ACHN (cell line): ENCODE results near the gene ITSN2.

Experiments
- DNase-seq: peaks from one replicate; pipeline ENCODE4 v3.0.0-alpha.2; 2015
- in situ Hi-C: cut with HindIII; loops from 2 replicates; pipeline ENCODE4 v1.10.0; 2017; ENCODE audit warnings: low sequenced_read_pairs, low pct_ligation_motif_present, low pct_unique_long_range_greater_than_20kb

ITSN2 gene

DNA sequence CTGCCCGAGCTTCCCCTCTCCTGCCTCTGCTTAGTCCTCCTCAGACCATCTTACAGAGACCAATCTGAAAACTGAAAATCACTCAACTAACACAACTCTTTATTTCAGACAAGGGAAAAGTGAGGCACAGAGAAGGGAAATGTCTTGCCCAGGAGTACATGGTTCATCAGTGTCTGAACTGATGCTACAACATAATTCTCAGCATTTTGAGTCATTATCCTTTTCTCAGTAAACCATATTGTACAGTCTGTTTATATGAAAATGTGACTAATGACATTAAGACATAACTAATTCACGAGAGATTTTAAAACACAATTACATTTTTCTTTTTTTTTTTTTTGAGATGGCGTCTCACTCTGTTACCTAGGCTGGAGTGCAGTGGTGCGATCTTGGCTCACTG, 62.7 kb downstream of the ITSN2 start:
- in situ Hi-C loops, result no loop called here

DNA sequence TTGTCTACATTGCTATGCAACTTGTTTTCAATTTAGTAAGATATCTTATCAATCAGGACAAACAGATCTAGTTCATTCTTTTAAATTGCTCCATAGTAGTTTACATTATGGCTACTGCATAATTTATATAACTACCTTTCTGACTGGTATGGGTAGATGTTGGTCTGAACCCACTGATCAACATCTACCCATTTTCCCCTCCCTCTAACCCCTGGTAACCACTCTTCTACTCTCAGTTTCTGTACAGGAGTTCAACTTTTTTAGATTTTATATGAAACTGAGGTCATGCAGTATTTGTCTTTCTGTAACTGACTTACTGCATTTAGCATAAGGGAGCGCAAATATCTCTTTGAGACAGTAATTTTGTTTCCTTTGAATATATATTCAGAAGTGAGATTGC, 73.2 kb downstream of the ITSN2 start:
- no peak for DNase-seq
- in situ Hi-C loops, result no loop called here

More for the DNA sequence above, 62.7 kb downstream of the ITSN2 start:
- no peak for DNase-seq

DNA sequence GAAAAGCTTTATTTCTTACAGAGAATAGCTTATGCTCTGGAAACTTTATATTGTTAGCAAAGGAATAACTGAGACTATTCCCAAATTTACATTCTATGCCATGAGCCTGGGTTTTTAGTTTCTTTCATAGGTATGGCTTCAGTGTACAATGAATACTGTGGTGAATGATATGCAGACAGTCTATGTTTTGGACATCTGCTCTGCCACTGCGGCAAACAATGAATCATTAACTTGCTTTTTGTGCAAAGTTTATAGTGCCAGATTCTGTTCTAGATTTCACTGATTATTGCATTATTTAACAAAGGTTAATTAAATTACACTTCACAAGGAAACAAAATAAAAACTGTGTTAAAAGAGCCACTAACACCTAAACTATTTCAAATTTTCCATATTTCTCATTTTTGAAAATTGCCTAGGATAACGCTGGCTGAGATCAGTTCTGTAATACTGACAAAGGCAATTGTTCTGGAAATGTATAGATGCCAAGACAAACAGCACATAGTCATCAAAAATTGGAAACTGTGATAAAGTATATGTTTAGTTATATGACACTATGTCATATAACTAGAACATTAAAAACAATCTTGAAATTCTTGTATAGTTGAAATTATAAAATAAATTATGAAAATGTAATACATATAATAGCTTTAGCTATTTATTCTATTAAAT, 74.7 kb downstream of the ITSN2 start:
- DNase-seq, result no peak
- in situ Hi-C loops, result no loop called here

DNA sequence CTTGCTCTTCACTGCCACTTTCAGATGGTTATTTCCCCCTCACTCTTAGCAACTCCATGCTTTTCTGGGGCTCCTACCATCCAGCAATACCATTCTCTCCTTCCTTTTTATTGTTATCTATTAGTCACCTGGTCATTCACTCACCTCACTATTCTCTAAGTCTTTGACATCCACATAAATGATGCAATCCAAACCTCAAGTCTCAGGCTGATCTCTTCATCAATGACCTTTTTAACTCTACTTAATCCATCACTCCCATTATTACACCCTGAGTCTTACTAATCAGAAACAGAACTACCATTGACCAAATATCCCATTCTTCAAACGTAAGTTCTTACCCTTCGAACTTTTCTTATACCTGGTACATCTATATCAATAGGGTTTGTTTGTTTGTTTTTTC, 79.7 kb downstream of the ITSN2 start:
- in situ Hi-C loops, result no loop called here
- DNase-seq, result no peak

DNA sequence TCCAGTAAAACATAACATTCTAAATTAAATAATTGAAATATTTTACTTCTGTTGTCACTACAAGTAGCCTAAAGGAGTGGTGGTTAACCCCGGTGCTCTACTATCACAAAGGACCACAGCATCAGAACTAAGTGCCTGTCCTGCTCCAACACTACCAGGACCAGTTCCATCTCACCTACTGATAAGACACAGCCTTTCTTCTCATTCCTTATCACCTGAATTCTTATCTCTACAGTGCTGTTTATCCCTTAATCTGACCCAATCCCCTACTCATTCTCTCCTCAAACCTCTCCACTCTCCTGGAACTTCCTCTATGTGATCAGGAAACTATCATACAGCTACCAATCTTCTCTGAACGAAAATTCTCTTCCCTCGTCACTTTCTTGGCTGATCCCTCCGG, 80.2 kb downstream of the ITSN2 start:
- in situ Hi-C loops, result no loop called here

DNA sequence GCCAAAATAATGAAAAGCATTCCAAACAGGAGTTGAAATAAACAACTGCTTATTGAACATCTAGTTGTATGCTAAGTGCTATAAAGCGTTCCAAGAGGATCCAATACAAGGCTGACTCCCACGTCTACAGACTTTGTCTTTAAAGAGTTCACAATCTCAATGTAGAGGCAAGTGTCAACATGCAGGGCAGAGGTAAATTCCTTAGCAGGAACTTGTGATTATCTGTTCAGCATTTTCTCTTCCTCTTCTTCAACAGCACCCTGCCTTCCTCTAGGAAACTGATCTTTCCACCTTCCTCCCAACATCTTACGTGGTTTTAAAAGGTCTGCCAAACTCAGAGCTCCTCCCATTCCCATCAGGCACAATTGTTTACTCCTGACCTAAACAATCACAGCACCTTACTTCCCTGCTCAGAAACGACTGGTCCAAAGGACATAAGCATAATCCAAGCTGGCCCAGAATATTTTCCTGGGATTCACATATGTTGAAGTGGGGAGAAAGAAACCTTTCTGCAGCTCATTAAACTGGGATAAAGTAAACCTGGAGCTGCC, 83.9 kb downstream of the ITSN2 start:
- DNase-seq, result no peak

More for the DNA sequence above, 80.2 kb downstream of the ITSN2 start:
- no peak for DNase-seq

DNA sequence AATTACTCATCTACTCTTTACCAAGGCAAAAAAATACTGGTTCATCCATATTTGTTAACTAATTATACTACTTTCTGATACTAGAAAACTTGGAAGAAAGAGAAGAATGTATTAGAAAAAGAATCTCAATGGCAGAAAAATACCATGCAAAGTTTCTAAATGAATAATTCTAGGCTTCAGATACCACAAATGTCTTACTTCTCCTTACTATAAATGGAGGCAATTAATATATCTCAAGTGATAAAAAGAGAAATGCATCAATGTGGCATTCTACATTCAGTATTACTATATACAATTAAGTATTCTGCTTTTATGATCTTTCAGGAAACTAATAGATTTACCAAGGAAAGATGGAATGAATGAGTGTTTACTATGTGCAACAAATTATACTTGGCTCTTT, 85.5 kb downstream of the ITSN2 start:
- in situ Hi-C loops, result no loop called here
- no peak for DNase-seq

More for the DNA sequence above, 83.9 kb downstream of the ITSN2 start:
- in situ Hi-C loops, result no loop called here

DNA sequence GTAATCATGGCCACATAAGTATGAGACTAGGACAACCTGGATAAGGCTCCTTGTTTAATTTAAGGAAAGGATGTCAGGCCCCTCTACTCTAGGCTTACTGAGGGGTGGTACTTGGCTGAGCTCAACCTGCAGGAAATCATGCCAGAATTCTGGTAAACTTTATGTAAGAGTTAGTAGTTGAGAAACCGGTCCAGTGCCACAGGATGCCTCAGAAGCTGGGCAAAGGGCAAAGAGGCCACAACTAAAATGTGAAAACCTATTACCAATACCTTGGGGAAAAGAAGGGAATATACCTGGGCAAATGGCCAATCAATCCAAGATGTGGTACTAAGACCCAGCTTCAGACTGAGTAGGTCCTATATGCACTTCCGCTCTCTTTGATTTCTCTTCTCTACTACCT, 86.7 kb downstream of the ITSN2 start:
- no peak for DNase-seq
- in situ Hi-C loops, result no loop called here

DNA sequence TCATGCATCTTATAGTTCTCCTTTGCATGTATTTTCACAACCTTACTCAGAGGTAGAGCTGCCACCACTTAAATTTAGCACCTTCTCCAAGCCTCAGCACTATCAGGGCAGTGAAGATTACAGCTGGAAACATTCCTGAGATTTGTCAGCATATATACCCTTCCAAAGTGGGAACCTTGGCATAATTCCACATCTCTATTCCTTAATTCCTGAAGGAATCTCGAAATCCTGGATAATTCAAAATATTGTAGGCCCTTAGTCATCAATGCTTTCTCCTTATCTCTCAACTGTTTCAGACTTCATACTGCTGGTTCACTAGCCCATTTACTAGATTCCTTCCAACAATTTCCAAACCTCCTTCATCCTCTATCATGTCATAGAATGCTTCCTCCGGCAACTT, 87.4 kb downstream of the ITSN2 start:
- no peak for DNase-seq
- in situ Hi-C loops, result no loop called here

DNA sequence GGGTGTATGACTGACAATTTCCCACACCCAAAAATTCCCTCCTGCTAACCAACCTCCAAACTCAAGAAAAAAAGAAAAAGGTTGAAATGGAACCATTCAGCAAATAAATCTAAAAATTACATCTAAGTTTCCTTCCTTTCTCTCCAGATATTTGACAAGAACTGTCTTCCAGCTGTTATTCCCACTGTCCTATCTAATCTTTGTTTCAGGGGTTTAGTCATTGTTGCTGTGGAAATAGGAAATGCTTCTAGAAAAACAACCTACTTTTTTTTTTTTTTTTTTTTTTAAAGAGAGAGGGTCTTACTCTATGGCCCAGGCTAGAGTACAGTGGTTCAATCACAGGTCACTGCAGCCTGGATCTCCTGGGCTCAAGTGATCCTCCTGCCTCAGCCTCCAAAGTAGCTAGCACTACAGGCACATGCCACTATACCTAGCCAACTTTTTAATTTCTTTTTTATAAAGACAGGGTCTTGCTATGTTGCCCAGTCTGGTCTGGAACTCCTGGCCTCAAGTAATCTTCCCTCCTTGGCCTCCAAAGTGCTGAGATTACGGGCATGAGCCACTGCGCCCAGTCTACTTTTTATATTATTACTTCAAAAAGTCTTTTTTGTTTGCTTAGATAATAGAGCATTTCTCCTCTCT, 88.1 kb downstream of the ITSN2 start:
- in situ Hi-C loops, result no loop called here
- no peak for DNase-seq

DNA sequence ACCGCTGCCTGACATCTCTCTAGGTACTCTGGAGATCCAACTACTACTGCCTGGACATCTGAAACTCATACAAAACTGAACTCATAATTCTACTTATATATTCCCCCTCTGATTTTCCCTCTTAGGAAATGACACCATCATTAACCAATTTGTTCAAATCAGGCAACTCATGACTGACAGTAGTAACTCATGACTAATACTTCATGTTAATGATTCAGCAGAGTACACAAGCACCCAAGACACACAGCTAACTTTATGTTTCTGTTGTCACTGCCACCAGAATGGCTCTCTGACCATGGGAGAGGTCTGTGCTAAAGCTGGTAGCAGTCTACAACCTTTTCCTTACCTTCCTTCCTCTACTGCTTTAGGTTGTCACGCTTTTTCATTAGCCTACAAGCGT, 91.1 kb downstream of the ITSN2 start:
- DNase-seq, result peak; percentile 60
- in situ Hi-C loops, result no loop called here

DNA sequence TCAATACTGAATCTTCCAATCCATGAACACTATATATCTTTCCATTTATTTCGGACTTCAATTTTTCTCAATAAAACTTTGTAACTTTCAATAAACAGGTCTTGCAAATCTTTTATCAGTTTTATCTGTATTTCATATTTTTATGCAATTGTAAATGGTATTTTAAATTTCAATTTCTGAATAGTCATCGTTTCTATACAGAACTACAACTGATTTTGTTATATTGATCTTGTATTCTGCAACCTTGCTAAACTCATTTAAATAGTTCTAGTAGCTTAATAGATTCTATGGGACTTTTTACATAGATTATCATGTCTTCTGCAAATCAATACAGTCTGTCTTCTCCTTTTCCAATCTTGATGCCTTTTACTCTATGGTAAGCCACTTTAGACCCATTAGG, 95.1 kb downstream of the ITSN2 start:
- in situ Hi-C loops, result no loop called here
- no peak for DNase-seq

DNA sequence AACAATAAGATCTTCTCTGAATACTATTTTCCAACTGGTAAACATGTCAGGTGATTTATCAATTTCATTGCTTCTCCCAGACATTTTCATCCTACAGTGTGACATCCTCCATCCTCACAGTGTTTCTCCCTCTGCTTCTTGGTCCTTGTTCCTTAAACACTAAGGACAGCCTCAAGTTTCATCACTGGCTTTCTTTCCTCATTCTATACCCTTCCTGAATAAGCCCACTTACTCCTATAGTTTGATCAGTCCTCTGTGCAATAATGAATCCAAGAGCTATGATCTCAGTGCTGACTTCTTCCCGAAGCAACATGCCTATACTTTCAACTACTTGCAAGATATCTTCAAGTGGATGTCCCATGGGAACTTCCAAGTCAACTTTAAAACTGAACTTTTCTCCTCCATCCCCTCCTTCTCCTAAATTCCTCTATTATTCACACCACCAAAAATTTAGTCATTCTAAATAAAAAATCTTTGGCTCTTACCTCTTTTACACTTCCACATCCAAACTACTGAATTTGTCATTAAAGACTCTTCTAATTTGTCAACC, 97.8 kb downstream of the ITSN2 start:
- in situ Hi-C loops, result no loop called here

DNA sequence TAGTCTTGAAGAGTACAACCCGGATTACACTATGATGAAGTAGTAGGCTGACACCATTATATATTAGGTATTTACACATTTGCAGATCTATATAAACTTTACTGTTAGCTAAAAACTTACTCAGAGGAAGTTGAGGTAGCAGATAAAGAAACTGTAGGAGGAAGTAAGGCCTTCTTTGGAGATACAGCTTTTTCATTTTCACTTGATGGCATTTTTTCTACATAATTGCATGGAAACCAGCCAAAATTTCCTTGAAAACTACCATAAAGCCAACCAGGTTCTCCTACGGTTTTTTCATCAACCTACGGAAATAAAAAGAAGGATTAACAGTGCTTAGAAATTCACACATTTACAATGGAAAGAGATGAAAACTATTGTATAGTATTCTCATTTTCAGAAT, 98.9 kb downstream of the ITSN2 start:
- DNase-seq, result no peak
- in situ Hi-C loops, result no loop called here

More for the DNA sequence above, 97.8 kb downstream of the ITSN2 start:
- DNase-seq, result no peak

DNA sequence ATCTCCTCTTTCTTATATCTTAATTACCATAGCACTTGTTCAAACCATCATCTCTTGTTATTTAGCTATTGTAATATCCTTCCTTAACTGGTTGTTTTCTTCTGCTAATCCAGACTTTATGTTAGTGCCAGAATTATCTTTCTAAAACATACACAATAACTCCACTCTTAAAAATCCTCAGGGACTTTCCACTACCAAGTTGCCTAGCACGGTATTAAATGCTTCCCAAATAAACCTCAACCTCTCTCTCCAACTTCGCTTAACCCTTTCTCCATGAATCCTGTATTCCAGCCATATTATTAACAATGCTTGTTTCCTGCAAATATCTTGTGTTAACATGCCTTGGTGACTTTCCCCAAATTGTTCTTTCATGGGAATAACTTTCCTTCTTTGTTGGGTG, 101.0 kb downstream of the ITSN2 start:
- DNase-seq, result no peak
- in situ Hi-C loops, result no loop called here

DNA sequence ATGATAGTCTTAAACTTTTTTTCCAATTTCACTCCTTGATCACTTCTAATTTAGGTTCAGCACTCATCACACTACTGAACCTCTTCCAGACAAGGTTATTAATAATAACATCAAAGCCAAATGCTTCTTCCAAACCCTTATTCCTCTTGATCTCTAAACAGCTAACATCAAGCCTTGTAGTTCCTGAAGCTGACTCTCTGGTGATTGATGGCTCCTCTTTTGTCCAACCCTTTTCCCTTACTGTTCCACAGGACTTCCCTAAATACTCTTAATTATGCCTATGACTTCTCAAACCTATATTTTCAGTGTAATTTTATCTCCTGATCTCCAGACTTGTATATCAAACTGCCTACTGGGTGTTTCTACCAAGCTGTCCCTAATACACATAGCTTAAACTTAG, 101.6 kb downstream of the ITSN2 start:
- in situ Hi-C loops, result no loop called here
- DNase-seq, result no peak

DNA sequence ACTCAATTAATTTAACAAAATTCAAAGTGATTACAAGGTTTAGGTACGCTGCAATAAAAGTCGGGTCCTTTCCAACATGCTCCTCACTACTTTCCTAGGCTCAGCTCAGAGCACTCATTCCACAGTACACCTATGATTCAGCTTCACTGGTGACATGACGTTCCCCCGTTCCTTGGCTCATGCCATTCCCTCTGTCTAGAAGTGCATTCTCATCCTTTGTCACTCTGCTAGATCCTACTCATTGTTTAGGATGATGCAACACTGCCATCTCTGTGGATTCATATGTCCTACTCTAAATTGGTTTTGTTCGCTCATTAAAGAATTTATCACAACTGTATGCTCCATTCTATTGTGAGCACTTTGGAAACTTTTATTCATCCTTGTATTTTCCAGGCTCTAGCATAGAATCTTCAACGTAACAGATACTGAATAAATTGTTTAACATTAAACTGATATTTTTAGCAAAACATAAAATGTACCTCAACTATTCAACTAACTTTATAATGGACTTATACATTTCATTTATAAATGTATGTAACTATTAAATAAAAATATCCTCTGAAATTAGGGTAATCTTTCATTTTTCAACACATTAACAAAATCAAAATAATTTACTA, 106.9 kb downstream of the ITSN2 start:
- DNase-seq, result no peak
- in situ Hi-C loops, result no loop called here

DNA sequence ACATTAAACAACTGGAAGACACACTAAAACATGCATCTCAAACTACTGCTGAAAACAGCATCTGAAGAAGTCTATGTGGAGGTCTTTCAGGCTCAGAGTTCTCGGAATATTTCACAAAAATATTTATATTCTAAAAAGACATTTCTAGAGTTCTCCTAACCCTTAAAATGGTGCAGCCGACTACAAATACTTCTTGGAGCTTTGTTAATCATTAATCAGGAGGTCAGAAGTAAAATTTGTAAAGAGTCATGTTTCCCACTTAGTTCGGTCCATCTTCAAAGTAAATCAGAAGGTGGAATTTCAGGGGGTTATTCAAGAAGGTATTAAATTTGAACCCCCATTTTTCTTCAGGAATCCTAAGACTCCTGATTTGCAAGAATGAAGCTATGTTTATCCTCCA, 112.7 kb downstream of the ITSN2 start:
- in situ Hi-C loops, result no loop called here
- DNase-seq, result peak; percentile 9

DNA sequence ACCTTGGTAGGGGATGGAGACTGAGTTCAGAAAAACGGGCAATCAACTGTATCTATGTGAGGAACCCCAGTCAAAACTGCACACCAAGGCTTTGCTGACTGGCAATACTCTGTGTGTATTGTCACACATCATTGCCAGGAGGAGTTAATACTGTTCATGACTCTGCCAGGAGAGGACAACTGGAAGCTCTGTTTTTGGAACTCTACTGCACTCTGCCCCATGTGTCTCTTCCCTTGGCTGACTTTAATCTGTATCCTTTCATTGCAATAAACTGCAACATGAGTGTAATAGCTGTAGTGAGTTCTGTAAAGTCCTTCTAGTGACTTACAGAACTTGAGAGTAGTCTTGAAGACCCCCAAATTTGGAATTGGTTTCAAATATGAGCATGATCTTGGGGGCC, 113.2 kb downstream of the ITSN2 start:
- in situ Hi-C loops, result no loop called here
- no peak for DNase-seq
